GM23338 (cell line): ENCODE measurements around the gene GOSR1. TPM values are rescaled to one million over a fixed set of nuclear protein-coding genes. Genes with fewer than 3 reads are reported as not detected.

Experiments
- ATAC-seq: fragments of 200-7000 bp; cut with Tn5 transposase; 3 replicates; pipeline ENCODE4 v1.9.1; 2020
- DNase-seq: peaks from one replicate; pipeline ENCODE4 v3.0.0-alpha.2; 2015; ENCODE audit warnings: low spot score
- H2AFZ ChIP-seq: fragments of 200-600 bp; sonication (generic); 2 replicates; pipeline ENCODE4 v1.8.0; 2016; ENCODE audit warnings: antibody characterized with exemption, mild to moderate bottlenecking, moderate library complexity
- H3F3A ChIP-seq: fragments of 200-600 bp; sonication (generic); replicated peaks from 2 replicates; pipeline ENCODE4 v1.8.0; 2017; ENCODE audit warnings: antibody characterized with exemption, mixed run types, low read depth
- H3K27ac ChIP-seq: fragments of 200-600 bp; sonication (generic); 2 replicates; pipeline ENCODE4 v1.6.1; 2016; ENCODE audit warnings: low read depth
- H3K27me3 ChIP-seq: fragments of 200-600 bp; sonication (generic); 2 replicates; pipeline ENCODE4 v1.8.0; 2016; ENCODE audit warnings: mild to moderate bottlenecking, mixed run types, moderate library complexity; ENCODE audit not compliant: insufficient read depth
- H3K36me3 ChIP-seq: fragments of 200-600 bp; sonication (generic); 2 replicates; pipeline ENCODE4 v1.8.0; 2016; ENCODE audit warnings: mild to moderate bottlenecking; ENCODE audit not compliant: insufficient read depth
- H3K4me1 ChIP-seq: fragments of 200-600 bp; sonication (generic); 2 replicates; pipeline ENCODE4 v1.8.0; 2016; ENCODE audit warnings: mild to moderate bottlenecking, moderate library complexity; ENCODE audit not compliant: insufficient read depth
- H3K4me2 ChIP-seq: fragments of 200-600 bp; sonication (generic); 2 replicates; pipeline ENCODE4 v1.7.1; 2017; ENCODE audit warnings: mixed run types
- H3K4me3 ChIP-seq: fragments of 200-600 bp; sonication (generic); 2 replicates; pipeline ENCODE4 v1.6.1; 2016; ENCODE audit warnings: mixed run types
- H3K79me2 ChIP-seq: fragments of 200-600 bp; sonication (generic); replicated peaks from 2 replicates; pipeline ENCODE4 v1.8.0; 2017; ENCODE audit warnings: mild to moderate bottlenecking; ENCODE audit not compliant: insufficient read depth
- H3K9me2 ChIP-seq: fragments of 200-600 bp; sonication (generic); 2 replicates; pipeline ENCODE4 v1.8.0; 2017; ENCODE audit not compliant: insufficient read depth
- H4K20me1 ChIP-seq: fragments of 200-600 bp; sonication (generic); replicated peaks from 2 replicates; pipeline ENCODE4 v1.8.0; 2017; ENCODE audit warnings: mild to moderate bottlenecking; ENCODE audit not compliant: insufficient read depth
- H3K27ac Mint-ChIP-seq: 2 replicates; pipeline ENCODE4 v1.8.0; 2020; ENCODE audit warnings: inconsistent platforms, mild to moderate bottlenecking, moderate library complexity, mixed read lengths
- H3K27me3 Mint-ChIP-seq: 3 replicates; pipeline ENCODE4 v1.8.0; 2022; ENCODE audit warnings: low read depth, mild to moderate bottlenecking, moderate library complexity, mixed read lengths, inconsistent platforms; ENCODE audit not compliant: insufficient read depth, poor library complexity
- H3K36me3 Mint-ChIP-seq: 3 replicates; pipeline ENCODE4 v1.8.0; 2021; ENCODE audit warnings: low read depth, mild to moderate bottlenecking, inconsistent platforms, moderate library complexity, mixed read lengths
- H3K4me1 Mint-ChIP-seq: 3 replicates; pipeline ENCODE4 v1.8.0; 2020; ENCODE audit warnings: mild to moderate bottlenecking, inconsistent platforms, mixed read lengths
- H3K4me3 Mint-ChIP-seq: 3 replicates; pipeline ENCODE4 v1.8.0; 2021; ENCODE audit warnings: moderate library complexity, mild to moderate bottlenecking, inconsistent platforms, mixed read lengths
- H3K9me3 Mint-ChIP-seq: 3 replicates; pipeline ENCODE4 v1.8.0; 2020; ENCODE audit warnings: moderate library complexity, mild to moderate bottlenecking, inconsistent platforms, mixed read lengths
- CREB1 ChIP-seq: fragments of 250-450 bp; sonication (Bioruptor Pico); IDR thresholded peaks from 2 replicates; pipeline ENCODE4 v1.5.0; 2020; ENCODE audit warnings: low read depth, mild to moderate bottlenecking, moderate library complexity
- EZH2 ChIP-seq: fragments of 200-600 bp; sonication (generic); IDR thresholded peaks from one replicate; pipeline ENCODE4 v1.8.0; 2017; ENCODE audit warnings: antibody characterized with exemption, mild to moderate bottlenecking, low read depth; ENCODE audit not compliant: unreplicated experiment
- EZH2phosphoT487 ChIP-seq: fragments of 200-600 bp; sonication (generic); IDR thresholded peaks from one replicate; pipeline ENCODE4 v1.8.1; 2018; ENCODE audit warnings: antibody characterized with exemption; ENCODE audit not compliant: unreplicated experiment
- JUNB ChIP-seq: IDR thresholded peaks from one replicate; pipeline ENCODE4 v1.6.1; 2016; ENCODE audit warnings: antibody characterized with exemption; ENCODE audit not compliant: unreplicated experiment
- NANOG ChIP-seq: IDR thresholded peaks from 2 replicates; pipeline ENCODE4 v1.6.1; 2016; ENCODE audit warnings: antibody characterized with exemption, borderline replicate concordance
- POLR2AphosphoS5 ChIP-seq: IDR thresholded peaks from 2 replicates; pipeline ENCODE4 v1.6.1; 2016; ENCODE audit warnings: antibody characterized with exemption, low read depth
- STAT1 ChIP-seq: IDR thresholded peaks from one replicate; pipeline ENCODE4 v1.6.1; 2016; ENCODE audit warnings: antibody characterized with exemption; ENCODE audit not compliant: unreplicated experiment
- ZNF114 ChIP-seq: fragments of 250-450 bp; sonication (Bioruptor Pico); IDR thresholded peaks from 2 replicates; pipeline ENCODE4 v1.5.0; 2020; ENCODE audit warnings: mild to moderate bottlenecking, moderate library complexity
- ZNF331 ChIP-seq: fragments of 250-450 bp; sonication (Bioruptor Pico); IDR thresholded peaks from 2 replicates; pipeline ENCODE4 v1.5.0; 2020; ENCODE audit warnings: low read depth, mild to moderate bottlenecking, moderate library complexity
- polyA plus RNA-seq: library from polyadenylated mRNA; unstranded; fragments of >200 nt; fragmentation: Nextera tagmentation; extraction: Ambion mirVana; gene quantifications from 2 replicates; pipeline ENCODE4 v1.2.1, GENCODE V29; 2016
- total RNA-seq: library from RNA; depleted of rRNA; stranded (reverse); fragments of >200 nt; shearing (Covaris generic); gene quantifications from 2 replicates; pipeline ENCODE4 v1.2.3, GENCODE V29; 2014
- TF ChIP-seq, protein P1 (sequence below): fragments of 250-450 bp; sonication (Bioruptor Pico); IDR thresholded peaks from 2 replicates; pipeline ENCODE4 v1.5.0; 2020; ENCODE audit warnings: mild to moderate bottlenecking, moderate library complexity
- TF ChIP-seq, protein P2 (sequence below), 2 experiments: fragments of 200-600 bp in 1 of 2; sonication (generic) in 1 of 2; conservative IDR thresholded peaks; 2 replicates each; pipeline versions ENCODE4 v1.5.1 to v1.6.1; 2016 to 2017; ENCODE audit warnings: antibody characterized with exemption in 2 of 2, low read depth in 2 of 2, mild to moderate bottlenecking in 2 of 2, moderate library complexity in 1 of 2
- TF ChIP-seq, protein P3 (sequence below): IDR thresholded peaks from one replicate; pipeline ENCODE4 v1.6.1; 2018; ENCODE audit warnings: antibody characterized with exemption; ENCODE audit not compliant: unreplicated experiment
- TF ChIP-seq, protein P4 (sequence below): IDR thresholded peaks from 2 replicates; pipeline ENCODE4 v1.6.1; 2016; ENCODE audit warnings: antibody characterized with exemption

Gene GOSR1
- total and polyA plus RNA-seq, 2 experiments from 2014 or later = 33.4 to 74.1 TPM

DNA sequence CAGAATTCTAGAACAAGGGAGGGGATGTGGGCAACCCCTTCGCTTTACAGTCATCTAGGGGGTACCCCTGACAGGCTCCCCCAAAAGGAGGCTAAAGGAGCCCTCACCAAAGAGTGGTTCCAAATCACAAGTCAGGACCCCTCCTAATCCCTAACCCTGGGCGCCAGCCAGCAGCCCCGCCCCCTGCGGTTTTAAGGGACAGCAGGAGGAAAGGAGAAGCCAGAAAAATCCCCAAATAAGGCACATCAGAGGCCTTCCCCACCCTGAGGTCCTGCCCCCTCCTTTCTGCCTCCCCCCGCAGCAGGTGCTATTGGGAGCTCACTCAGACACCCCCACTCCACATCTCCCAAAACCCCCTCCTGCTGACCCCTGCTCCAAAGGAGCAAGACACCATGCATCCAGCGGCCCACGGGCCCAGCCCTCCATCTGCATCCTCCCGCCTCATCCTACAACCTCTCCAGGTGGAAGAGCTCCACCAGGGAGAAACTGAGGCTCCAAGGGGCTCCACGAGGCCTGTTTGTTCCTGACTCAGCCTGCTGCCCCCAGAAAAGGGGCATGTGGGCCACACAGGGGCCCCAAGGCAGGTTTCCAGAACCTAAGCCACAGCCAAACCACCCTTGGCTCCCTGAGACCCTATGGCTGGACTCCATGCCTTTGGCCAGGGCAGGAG lies 93.5 kb downstream of the GOSR1 start:
- Histone ChIP-seq H2AFZ (no peak overlapping the region), H3F3A (no peaks in the 10 kb centered on the region), H3K4me3 (no peak overlapping the region), H3K79me2 (no peaks in the 10 kb centered on the region), H3K27me3 (no peaks in the 10 kb centered on the region), H3K27ac (no peak overlapping the region), H3K9me2 (no peaks in the 10 kb centered on the region), H4K20me1 (no peaks in the 10 kb centered on the region), H3K4me2 (no peak overlapping the region), H3K4me1 (no peaks in the 10 kb centered on the region), H3K36me3 (no peaks in the 10 kb centered on the region)
- H3K4me1 Mint-ChIP-seq = peaks cover 22% of the 10 kb centered on the region
- ATAC-seq = no peak
- no peak overlapping the region for H3K27ac Mint-ChIP-seq
- H3K4me3 Mint-ChIP-seq = no peak overlapping the region
- no peaks in the 10 kb centered on the region for H3K9me3 Mint-ChIP-seq
- H3K36me3 Mint-ChIP-seq = no peaks in the 10 kb centered on the region
- peaks cover 10% of the 10 kb centered on the region for H3K27me3 Mint-ChIP-seq
- no peak for TF ChIP-seq ZNF114 (CRISPR knock-in tag)
- no peak for TF ChIP-seq EZH2
- no peak for TF ChIP-seq JUNB
- no peak for TF ChIP-seq NANOG
- TF ChIP-seq, protein P1, sequence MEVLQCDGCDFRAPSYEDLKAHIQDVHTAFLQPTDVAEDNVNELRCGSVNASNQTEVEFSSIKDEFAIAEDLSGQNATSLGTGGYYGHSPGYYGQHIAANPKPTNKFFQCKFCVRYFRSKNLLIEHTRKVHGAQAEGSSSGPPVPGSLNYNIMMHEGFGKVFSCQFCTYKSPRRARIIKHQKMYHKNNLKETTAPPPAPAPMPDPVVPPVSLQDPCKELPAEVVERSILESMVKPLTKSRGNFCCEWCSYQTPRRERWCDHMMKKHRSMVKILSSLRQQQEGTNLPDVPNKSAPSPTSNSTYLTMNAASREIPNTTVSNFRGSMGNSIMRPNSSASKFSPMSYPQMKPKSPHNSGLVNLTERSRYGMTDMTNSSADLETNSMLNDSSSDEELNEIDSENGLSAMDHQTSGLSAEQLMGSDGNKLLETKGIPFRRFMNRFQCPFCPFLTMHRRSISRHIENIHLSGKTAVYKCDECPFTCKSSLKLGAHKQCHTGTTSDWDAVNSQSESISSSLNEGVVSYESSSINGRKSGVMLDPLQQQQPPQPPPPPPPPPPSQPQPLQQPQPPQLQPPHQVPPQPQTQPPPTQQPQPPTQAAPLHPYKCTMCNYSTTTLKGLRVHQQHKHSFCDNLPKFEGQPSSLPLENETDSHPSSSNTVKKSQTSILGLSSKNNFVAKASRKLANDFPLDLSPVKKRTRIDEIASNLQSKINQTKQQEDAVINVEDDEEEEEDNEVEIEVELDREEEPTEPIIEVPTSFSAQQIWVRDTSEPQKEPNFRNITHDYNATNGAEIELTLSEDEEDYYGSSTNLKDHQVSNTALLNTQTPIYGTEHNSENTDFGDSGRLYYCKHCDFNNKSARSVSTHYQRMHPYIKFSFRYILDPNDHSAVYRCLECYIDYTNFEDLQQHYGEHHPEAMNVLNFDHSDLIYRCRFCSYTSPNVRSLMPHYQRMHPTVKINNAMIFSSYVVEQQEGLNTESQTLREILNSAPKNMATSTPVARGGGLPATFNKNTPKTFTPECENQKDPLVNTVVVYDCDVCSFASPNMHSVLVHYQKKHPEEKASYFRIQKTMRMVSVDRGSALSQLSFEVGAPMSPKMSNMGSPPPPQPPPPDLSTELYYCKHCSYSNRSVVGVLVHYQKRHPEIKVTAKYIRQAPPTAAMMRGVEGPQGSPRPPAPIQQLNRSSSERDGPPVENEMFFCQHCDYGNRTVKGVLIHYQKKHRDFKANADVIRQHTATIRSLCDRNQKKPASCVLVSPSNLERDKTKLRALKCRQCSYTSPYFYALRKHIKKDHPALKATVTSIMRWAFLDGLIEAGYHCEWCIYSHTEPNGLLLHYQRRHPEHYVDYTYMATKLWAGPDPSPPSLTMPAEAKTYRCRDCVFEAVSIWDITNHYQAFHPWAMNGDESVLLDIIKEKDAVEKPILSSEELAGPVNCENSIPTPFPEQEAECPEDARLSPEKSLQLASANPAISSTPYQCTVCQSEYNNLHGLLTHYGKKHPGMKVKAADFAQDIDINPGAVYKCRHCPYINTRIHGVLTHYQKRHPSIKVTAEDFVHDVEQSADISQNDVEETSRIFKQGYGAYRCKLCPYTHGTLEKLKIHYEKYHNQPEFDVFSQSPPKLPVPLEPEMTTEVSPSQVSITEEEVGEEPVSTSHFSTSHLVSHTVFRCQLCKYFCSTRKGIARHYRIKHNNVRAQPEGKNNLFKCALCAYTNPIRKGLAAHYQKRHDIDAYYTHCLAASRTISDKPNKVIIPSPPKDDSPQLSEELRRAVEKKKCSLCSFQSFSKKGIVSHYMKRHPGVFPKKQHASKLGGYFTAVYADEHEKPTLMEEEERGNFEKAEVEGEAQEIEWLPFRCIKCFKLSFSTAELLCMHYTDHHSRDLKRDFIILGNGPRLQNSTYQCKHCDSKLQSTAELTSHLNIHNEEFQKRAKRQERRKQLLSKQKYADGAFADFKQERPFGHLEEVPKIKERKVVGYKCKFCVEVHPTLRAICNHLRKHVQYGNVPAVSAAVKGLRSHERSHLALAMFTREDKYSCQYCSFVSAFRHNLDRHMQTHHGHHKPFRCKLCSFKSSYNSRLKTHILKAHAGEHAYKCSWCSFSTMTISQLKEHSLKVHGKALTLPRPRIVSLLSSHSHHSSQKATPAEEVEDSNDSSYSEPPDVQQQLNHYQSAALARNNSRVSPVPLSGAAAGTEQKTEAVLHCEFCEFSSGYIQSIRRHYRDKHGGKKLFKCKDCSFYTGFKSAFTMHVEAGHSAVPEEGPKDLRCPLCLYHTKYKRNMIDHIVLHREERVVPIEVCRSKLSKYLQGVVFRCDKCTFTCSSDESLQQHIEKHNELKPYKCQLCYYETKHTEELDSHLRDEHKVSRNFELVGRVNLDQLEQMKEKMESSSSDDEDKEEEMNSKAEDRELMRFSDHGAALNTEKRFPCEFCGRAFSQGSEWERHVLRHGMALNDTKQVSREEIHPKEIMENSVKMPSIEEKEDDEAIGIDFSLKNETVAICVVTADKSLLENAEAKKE (CRISPR knock-in tag) = no peak
- TF ChIP-seq, protein P2, sequence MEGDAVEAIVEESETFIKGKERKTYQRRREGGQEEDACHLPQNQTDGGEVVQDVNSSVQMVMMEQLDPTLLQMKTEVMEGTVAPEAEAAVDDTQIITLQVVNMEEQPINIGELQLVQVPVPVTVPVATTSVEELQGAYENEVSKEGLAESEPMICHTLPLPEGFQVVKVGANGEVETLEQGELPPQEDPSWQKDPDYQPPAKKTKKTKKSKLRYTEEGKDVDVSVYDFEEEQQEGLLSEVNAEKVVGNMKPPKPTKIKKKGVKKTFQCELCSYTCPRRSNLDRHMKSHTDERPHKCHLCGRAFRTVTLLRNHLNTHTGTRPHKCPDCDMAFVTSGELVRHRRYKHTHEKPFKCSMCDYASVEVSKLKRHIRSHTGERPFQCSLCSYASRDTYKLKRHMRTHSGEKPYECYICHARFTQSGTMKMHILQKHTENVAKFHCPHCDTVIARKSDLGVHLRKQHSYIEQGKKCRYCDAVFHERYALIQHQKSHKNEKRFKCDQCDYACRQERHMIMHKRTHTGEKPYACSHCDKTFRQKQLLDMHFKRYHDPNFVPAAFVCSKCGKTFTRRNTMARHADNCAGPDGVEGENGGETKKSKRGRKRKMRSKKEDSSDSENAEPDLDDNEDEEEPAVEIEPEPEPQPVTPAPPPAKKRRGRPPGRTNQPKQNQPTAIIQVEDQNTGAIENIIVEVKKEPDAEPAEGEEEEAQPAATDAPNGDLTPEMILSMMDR (conservative IDR thresholded peaks at IDR 0.05; ENCODE audit: low read depth in 2 of 2) = no peak
- TF ChIP-seq, protein P3, sequence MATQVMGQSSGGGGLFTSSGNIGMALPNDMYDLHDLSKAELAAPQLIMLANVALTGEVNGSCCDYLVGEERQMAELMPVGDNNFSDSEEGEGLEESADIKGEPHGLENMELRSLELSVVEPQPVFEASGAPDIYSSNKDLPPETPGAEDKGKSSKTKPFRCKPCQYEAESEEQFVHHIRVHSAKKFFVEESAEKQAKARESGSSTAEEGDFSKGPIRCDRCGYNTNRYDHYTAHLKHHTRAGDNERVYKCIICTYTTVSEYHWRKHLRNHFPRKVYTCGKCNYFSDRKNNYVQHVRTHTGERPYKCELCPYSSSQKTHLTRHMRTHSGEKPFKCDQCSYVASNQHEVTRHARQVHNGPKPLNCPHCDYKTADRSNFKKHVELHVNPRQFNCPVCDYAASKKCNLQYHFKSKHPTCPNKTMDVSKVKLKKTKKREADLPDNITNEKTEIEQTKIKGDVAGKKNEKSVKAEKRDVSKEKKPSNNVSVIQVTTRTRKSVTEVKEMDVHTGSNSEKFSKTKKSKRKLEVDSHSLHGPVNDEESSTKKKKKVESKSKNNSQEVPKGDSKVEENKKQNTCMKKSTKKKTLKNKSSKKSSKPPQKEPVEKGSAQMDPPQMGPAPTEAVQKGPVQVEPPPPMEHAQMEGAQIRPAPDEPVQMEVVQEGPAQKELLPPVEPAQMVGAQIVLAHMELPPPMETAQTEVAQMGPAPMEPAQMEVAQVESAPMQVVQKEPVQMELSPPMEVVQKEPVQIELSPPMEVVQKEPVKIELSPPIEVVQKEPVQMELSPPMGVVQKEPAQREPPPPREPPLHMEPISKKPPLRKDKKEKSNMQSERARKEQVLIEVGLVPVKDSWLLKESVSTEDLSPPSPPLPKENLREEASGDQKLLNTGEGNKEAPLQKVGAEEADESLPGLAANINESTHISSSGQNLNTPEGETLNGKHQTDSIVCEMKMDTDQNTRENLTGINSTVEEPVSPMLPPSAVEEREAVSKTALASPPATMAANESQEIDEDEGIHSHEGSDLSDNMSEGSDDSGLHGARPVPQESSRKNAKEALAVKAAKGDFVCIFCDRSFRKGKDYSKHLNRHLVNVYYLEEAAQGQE = no peak
- no peak for TF ChIP-seq POLR2AphosphoS5
- no peak for TF ChIP-seq STAT1
- no peak for TF ChIP-seq EZH2phosphoT487
- TF ChIP-seq CREB1 (CRISPR knock-in tag) = no peak
- TF ChIP-seq ZNF331 (CRISPR knock-in tag) = no peak
- TF ChIP-seq, protein P4, sequence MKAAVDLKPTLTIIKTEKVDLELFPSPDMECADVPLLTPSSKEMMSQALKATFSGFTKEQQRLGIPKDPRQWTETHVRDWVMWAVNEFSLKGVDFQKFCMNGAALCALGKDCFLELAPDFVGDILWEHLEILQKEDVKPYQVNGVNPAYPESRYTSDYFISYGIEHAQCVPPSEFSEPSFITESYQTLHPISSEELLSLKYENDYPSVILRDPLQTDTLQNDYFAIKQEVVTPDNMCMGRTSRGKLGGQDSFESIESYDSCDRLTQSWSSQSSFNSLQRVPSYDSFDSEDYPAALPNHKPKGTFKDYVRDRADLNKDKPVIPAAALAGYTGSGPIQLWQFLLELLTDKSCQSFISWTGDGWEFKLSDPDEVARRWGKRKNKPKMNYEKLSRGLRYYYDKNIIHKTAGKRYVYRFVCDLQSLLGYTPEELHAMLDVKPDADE = no peak
- no peak for DNase-seq
